ENCODE measurements around the gene RUVBL1.

- TF ChIP-seq CTCF (IDR thresholded peaks at IDR 0.05) (no peak), POLR2A (IDR thresholded peaks at IDR 0.05) (no peak), EP300 (IDR thresholded peaks at IDR 0.05) (no peak), POLR2AphosphoS5 (IDR thresholded peaks at IDR 0.05) (no peak)
Observed at GRCh38 chr3:128077202-128077624, 46.4 kb downstream of the RUVBL1 start.

Data from stomach (tissue), 4 donors.